Esophagus squamous epithelium (tissue), 5 donors: ENCODE results near the gene RGMA. TPM values are rescaled to one million over a fixed set of nuclear protein-coding genes. Genes with fewer than 3 reads are reported as not detected.

Experiments
- DNase-seq: peaks from one replicate; lab custom pipeline; 2025; lab: John Stamatoyannopoulos, UW
- H3K27ac ChIP-seq, 4 donors: fragments of 200-600 bp; sonication (generic); one replicate each; pipeline ENCODE4 v1.5.1; 2016 to 2019; ENCODE audit warnings: mild to moderate bottlenecking in 1 of 4
- H3K27me3 ChIP-seq, 4 donors: fragments of 200-600 bp; sonication (generic); 1 replicate in 3 of 4; 2 replicates in 1 of 4; pipeline versions ENCODE4 v1.5.1 to v1.6.0; 2017 to 2021; ENCODE audit warnings: antibody characterized with exemption in 1 of 4
- H3K36me3 ChIP-seq, 3 donors: fragments of 200-600 bp; sonication (generic); one replicate each; pipeline ENCODE4 v1.5.1; 2016 to 2019
- H3K4me1 ChIP-seq, 3 donors: fragments of 200-600 bp; sonication (generic); one replicate each; pipeline ENCODE4 v1.5.1; 2017 to 2019
- H3K4me3 ChIP-seq, 4 donors: fragments of 200-600 bp; sonication (generic); 1 replicate in 3 of 4; 2 replicates in 1 of 4; pipeline ENCODE4 v1.5.1; 2016 to 2019; ENCODE audit warnings: mild to moderate bottlenecking in 2 of 4, moderate library complexity in 1 of 4
- H3K9me3 ChIP-seq, 3 donors: fragments of 200-600 bp; sonication (generic); one replicate each; pipeline ENCODE4 v1.5.1; 2016 to 2019
- CTCF ChIP-seq, 6 experiments: fragments of 450-650 bp in 4 of 6; fragments of 200-600 bp in 2 of 6; sonication (generic) in 2 of 6; IDR thresholded peaks; one replicate each; pipeline ENCODE4 v1.5.1; 2016 to 2019; ENCODE audit warnings: antibody characterized with exemption in 6 of 6, mild to moderate bottlenecking in 4 of 6, moderate library complexity in 4 of 6
- POLR2A ChIP-seq, 4 donors: fragments of 450-650 bp; IDR thresholded peaks; one replicate each; pipeline ENCODE4 v1.6.1; 2017; ENCODE audit warnings: antibody characterized with exemption in 4 of 4, mild to moderate bottlenecking in 4 of 4, moderate library complexity in 3 of 4
- WGBS, 2 donors: methylation state at CpG; one replicate each; pipeline ENCODE4 v1.1.5; 2018; 5-methylcytosine and 5-hydroxymethylcytosine counted together
- intact Hi-C: fragments of 100-400 bp; cut with DNase I; formaldehyde crosslinking; loops from one replicate; pipeline ENCODE4 v1.15.0; 2022
- total RNA-seq, 4 donors: library from RNA; depleted of rRNA; stranded (reverse); fragments of >200 nt; gene quantifications; one replicate each; pipeline ENCODE4 v1.1.0, GENCODE V29; 2016
- donor health status: DM: yes; HTN: yes; CAD: no.

RGMA gene
- total RNA-seq, 4 donors from 2014 or later = 18.8 to 74.7 (median 47.1) TPM

- no peak overlapping the region for H3K4me3 ChIP-seq
- H3K36me3 ChIP-seq = peaks cover 33 to 98% (median 38%) of the 10 kb centered on the region in 3 donors
- intact Hi-C loops = no loop called here
- H3K4me1 ChIP-seq = peaks cover 29 to 78% (median 40%) of the 10 kb centered on the region in 3 donors
- H3K27ac ChIP-seq = peak overlapping the region in 3 of 4 donors; percentile 56 to 73 (median 66)
- WGBS, 2 donors = 18% methylated on average over 4 of the region's 16 CpGs; no CpG with 5 or more reads in 1 of the 2 donors
- TF ChIP-seq CTCF (IDR thresholded peaks at IDR 0.05) (no peak), POLR2A (IDR thresholded peaks at IDR 0.05) (no peak)
- H3K9me3 ChIP-seq = peaks cover 0 to 5% (median 0%) of the 10 kb centered on the region in 3 donors
- DNase-seq = no peak
- H3K27me3 ChIP-seq = no peaks in the 10 kb centered on the region
Observed at GRCh38 chr15:93048759-93049161, 40.3 kb downstream of the RGMA start.

GRCh38 chr15:93048426-93048721, 40.6 kb downstream of the RGMA start:
- WGBS, 2 donors = 48 to 93% methylated on average over 3 to 5 of the region's 14 CpGs
- H3K27ac ChIP-seq = peak overlapping the region in 3 of 4 donors; percentile 56 to 73 (median 66)
- no peak for TF ChIP-seq POLR2A (IDR thresholded peaks at IDR 0.05)
- TF ChIP-seq CTCF (IDR thresholded peaks at IDR 0.05) = no peak
- H3K4me1 ChIP-seq = peaks cover 29 to 79% (median 40%) of the 10 kb centered on the region in 3 donors
- H3K4me3 ChIP-seq = no peak overlapping the region
- peaks cover 36 to 98% (median 40%) of the 10 kb centered on the region in 3 donors for H3K36me3 ChIP-seq
- DNase-seq = no peak
- intact Hi-C loops = no loop called here
- H3K27me3 ChIP-seq = no peaks in the 10 kb centered on the region
- peaks cover 0 to 5% (median 0%) of the 10 kb centered on the region in 3 donors for H3K9me3 ChIP-seq

- no peak for DNase-seq
- Histone ChIP-seq H3K4me3 (no peak overlapping the region), H3K9me3 (peaks cover 0 to 5% (median 0%) of the 10 kb centered on the region in 3 donors), H3K4me1 (peaks cover 29 to 79% (median 40%) of the 10 kb centered on the region in 3 donors), H3K36me3 (peaks cover 36 to 98% (median 41%) of the 10 kb centered on the region in 3 donors), H3K27ac (peak overlapping the region in 3 of 4 donors; percentile 56 to 73 (median 66)), H3K27me3 (no peaks in the 10 kb centered on the region)
- intact Hi-C loops = no loop called here
- no peak for TF ChIP-seq CTCF (IDR thresholded peaks at IDR 0.05)
- no peak for TF ChIP-seq POLR2A (IDR thresholded peaks at IDR 0.05)
- WGBS, 2 donors = 73% methylated on average over 8 to 13 of the region's 18 CpGs
Observed at GRCh38 chr15:93047621-93048425, 41.2 kb downstream of the RGMA start.

- intact Hi-C loops = no loop called here
- Histone ChIP-seq H3K36me3 (peaks cover 36 to 98% (median 38%) of the 10 kb centered on the region in 3 donors), H3K9me3 (peaks cover 0 to 5% (median 0%) of the 10 kb centered on the region in 3 donors), H3K4me3 (no peak overlapping the region), H3K4me1 (peaks cover 29 to 79% (median 40%) of the 10 kb centered on the region in 3 donors), H3K27me3 (no peaks in the 10 kb centered on the region), H3K27ac (peak overlapping the region in 1 of 4 donors; percentile 66)
- 66 to 72% methylated on average over 5 to 6 of the region's 7 CpGs for WGBS, 2 donors
- TF ChIP-seq POLR2A (IDR thresholded peaks at IDR 0.05) (no peak), CTCF (IDR thresholded peaks at IDR 0.05) (no peak)
- DNase-seq = no peak
Observed at GRCh38 chr15:93046721-93047120, 42.3 kb downstream of the RGMA start.

- Histone ChIP-seq H3K4me1 (peaks cover 27 to 79% (median 38%) of the 10 kb centered on the region in 3 donors), H3K27ac (no peak overlapping the region), H3K36me3 (peaks cover 34 to 92% (median 36%) of the 10 kb centered on the region in 3 donors), H3K27me3 (no peaks in the 10 kb centered on the region), H3K9me3 (peaks cover 0 to 5% (median 0%) of the 10 kb centered on the region in 3 donors), H3K4me3 (no peak overlapping the region)
- no peak for TF ChIP-seq POLR2A (IDR thresholded peaks at IDR 0.05)
- no peak for TF ChIP-seq CTCF (IDR thresholded peaks at IDR 0.05)
- intact Hi-C loops = no loop called here
- DNase-seq = no peak
- WGBS, 2 donors = 92% methylated on average over 4 of the region's 4 CpGs
Observed at GRCh38 chr15:93046120-93046519, 42.9 kb downstream of the RGMA start.
